ENCODE data around the gene RERE. TPM values are rescaled to one million over a fixed set of nuclear protein-coding genes. Genes with fewer than 3 reads are reported as not detected.

Gene RERE
- total and polyA plus RNA-seq, 2 experiments from 2014 or later: 148 to 170 TPM

DNA sequence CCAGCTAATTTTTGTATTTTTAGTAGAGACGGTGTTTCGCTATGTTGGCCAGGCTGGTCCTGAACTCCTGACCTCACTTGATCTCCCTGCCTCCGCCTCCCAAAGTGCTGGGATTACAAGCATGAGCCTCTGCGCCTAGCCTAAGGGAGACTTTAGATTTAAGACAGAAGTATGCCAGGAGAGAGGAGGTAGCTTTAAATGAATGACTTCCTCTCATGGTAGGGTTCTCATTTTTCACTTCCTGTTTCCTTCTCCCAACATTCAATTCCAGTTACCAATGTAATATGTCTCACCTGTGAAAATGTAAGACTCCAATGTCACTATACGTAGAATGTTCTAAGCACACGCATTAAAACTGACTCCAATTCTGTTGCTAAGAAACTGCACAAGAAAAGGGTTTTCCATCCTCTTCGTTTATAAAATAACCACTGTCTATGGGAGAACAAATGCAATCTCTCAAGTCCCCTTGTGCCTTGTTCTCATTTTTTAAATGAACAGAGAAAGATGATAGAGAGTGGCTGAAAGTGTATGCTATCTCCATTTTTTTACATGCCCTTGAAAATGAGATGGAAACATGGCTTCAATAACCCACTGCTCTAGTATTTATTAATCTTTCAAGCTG, 359.6 kb downstream of the RERE start:
- Mint-ChIP-seq H3K27ac (peak overlapping the region; percentile 52), H3K4me3 (no peak overlapping the region; the same call in 2 of the 3 replicates), H3K27me3 (ENCODE audit: insufficient read depth, low read depth, poor library complexity) (no peaks in the 10 kb centered on the region), H3K9me3 (no peaks in the 10 kb centered on the region), H3K36me3 (ENCODE audit: low read depth) (peaks cover 8% of the 10 kb centered on the region), H3K4me1 (peaks cover 50% of the 10 kb centered on the region)
- H3K4me2 ChIP-seq: peak overlapping the region; percentile 39
- H2AFZ ChIP-seq: no peak overlapping the region
- DNase-seq (ENCODE audit: low spot score): no peak
- H3K36me3 ChIP-seq (ENCODE audit: insufficient read depth): no peaks in the 10 kb centered on the region
- H4K20me1 ChIP-seq (replicated peaks; ENCODE audit: insufficient read depth): no peaks in the 10 kb centered on the region
- H3K4me3 ChIP-seq: no peak overlapping the region
- TF ChIP-seq EZH2 (IDR thresholded peaks at IDR 0.05; ENCODE audit: low read depth, unreplicated experiment): no peak
- no peak for TF ChIP-seq JUNB (IDR thresholded peaks at IDR 0.05; ENCODE audit: unreplicated experiment)
- TF ChIP-seq, protein P1, sequence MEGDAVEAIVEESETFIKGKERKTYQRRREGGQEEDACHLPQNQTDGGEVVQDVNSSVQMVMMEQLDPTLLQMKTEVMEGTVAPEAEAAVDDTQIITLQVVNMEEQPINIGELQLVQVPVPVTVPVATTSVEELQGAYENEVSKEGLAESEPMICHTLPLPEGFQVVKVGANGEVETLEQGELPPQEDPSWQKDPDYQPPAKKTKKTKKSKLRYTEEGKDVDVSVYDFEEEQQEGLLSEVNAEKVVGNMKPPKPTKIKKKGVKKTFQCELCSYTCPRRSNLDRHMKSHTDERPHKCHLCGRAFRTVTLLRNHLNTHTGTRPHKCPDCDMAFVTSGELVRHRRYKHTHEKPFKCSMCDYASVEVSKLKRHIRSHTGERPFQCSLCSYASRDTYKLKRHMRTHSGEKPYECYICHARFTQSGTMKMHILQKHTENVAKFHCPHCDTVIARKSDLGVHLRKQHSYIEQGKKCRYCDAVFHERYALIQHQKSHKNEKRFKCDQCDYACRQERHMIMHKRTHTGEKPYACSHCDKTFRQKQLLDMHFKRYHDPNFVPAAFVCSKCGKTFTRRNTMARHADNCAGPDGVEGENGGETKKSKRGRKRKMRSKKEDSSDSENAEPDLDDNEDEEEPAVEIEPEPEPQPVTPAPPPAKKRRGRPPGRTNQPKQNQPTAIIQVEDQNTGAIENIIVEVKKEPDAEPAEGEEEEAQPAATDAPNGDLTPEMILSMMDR (conservative IDR thresholded peaks at IDR 0.05; ENCODE audit: low read depth in 2 of 2): no peak
- TF ChIP-seq, protein P2, sequence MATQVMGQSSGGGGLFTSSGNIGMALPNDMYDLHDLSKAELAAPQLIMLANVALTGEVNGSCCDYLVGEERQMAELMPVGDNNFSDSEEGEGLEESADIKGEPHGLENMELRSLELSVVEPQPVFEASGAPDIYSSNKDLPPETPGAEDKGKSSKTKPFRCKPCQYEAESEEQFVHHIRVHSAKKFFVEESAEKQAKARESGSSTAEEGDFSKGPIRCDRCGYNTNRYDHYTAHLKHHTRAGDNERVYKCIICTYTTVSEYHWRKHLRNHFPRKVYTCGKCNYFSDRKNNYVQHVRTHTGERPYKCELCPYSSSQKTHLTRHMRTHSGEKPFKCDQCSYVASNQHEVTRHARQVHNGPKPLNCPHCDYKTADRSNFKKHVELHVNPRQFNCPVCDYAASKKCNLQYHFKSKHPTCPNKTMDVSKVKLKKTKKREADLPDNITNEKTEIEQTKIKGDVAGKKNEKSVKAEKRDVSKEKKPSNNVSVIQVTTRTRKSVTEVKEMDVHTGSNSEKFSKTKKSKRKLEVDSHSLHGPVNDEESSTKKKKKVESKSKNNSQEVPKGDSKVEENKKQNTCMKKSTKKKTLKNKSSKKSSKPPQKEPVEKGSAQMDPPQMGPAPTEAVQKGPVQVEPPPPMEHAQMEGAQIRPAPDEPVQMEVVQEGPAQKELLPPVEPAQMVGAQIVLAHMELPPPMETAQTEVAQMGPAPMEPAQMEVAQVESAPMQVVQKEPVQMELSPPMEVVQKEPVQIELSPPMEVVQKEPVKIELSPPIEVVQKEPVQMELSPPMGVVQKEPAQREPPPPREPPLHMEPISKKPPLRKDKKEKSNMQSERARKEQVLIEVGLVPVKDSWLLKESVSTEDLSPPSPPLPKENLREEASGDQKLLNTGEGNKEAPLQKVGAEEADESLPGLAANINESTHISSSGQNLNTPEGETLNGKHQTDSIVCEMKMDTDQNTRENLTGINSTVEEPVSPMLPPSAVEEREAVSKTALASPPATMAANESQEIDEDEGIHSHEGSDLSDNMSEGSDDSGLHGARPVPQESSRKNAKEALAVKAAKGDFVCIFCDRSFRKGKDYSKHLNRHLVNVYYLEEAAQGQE (IDR thresholded peaks at IDR 0.05; ENCODE audit: unreplicated experiment): no peak
- TF ChIP-seq, protein P3, sequence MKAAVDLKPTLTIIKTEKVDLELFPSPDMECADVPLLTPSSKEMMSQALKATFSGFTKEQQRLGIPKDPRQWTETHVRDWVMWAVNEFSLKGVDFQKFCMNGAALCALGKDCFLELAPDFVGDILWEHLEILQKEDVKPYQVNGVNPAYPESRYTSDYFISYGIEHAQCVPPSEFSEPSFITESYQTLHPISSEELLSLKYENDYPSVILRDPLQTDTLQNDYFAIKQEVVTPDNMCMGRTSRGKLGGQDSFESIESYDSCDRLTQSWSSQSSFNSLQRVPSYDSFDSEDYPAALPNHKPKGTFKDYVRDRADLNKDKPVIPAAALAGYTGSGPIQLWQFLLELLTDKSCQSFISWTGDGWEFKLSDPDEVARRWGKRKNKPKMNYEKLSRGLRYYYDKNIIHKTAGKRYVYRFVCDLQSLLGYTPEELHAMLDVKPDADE (IDR thresholded peaks at IDR 0.05): no peak
- TF ChIP-seq ZNF114 (CRISPR knock-in tag; IDR thresholded peaks at IDR 0.05): no peak
- no peak for TF ChIP-seq POLR2AphosphoS5 (IDR thresholded peaks at IDR 0.05; ENCODE audit: low read depth)
- TF ChIP-seq EZH2phosphoT487 (IDR thresholded peaks at IDR 0.05; ENCODE audit: unreplicated experiment): no peak
- TF ChIP-seq STAT1 (IDR thresholded peaks at IDR 0.05; ENCODE audit: unreplicated experiment): no peak
- TF ChIP-seq, protein P4, sequence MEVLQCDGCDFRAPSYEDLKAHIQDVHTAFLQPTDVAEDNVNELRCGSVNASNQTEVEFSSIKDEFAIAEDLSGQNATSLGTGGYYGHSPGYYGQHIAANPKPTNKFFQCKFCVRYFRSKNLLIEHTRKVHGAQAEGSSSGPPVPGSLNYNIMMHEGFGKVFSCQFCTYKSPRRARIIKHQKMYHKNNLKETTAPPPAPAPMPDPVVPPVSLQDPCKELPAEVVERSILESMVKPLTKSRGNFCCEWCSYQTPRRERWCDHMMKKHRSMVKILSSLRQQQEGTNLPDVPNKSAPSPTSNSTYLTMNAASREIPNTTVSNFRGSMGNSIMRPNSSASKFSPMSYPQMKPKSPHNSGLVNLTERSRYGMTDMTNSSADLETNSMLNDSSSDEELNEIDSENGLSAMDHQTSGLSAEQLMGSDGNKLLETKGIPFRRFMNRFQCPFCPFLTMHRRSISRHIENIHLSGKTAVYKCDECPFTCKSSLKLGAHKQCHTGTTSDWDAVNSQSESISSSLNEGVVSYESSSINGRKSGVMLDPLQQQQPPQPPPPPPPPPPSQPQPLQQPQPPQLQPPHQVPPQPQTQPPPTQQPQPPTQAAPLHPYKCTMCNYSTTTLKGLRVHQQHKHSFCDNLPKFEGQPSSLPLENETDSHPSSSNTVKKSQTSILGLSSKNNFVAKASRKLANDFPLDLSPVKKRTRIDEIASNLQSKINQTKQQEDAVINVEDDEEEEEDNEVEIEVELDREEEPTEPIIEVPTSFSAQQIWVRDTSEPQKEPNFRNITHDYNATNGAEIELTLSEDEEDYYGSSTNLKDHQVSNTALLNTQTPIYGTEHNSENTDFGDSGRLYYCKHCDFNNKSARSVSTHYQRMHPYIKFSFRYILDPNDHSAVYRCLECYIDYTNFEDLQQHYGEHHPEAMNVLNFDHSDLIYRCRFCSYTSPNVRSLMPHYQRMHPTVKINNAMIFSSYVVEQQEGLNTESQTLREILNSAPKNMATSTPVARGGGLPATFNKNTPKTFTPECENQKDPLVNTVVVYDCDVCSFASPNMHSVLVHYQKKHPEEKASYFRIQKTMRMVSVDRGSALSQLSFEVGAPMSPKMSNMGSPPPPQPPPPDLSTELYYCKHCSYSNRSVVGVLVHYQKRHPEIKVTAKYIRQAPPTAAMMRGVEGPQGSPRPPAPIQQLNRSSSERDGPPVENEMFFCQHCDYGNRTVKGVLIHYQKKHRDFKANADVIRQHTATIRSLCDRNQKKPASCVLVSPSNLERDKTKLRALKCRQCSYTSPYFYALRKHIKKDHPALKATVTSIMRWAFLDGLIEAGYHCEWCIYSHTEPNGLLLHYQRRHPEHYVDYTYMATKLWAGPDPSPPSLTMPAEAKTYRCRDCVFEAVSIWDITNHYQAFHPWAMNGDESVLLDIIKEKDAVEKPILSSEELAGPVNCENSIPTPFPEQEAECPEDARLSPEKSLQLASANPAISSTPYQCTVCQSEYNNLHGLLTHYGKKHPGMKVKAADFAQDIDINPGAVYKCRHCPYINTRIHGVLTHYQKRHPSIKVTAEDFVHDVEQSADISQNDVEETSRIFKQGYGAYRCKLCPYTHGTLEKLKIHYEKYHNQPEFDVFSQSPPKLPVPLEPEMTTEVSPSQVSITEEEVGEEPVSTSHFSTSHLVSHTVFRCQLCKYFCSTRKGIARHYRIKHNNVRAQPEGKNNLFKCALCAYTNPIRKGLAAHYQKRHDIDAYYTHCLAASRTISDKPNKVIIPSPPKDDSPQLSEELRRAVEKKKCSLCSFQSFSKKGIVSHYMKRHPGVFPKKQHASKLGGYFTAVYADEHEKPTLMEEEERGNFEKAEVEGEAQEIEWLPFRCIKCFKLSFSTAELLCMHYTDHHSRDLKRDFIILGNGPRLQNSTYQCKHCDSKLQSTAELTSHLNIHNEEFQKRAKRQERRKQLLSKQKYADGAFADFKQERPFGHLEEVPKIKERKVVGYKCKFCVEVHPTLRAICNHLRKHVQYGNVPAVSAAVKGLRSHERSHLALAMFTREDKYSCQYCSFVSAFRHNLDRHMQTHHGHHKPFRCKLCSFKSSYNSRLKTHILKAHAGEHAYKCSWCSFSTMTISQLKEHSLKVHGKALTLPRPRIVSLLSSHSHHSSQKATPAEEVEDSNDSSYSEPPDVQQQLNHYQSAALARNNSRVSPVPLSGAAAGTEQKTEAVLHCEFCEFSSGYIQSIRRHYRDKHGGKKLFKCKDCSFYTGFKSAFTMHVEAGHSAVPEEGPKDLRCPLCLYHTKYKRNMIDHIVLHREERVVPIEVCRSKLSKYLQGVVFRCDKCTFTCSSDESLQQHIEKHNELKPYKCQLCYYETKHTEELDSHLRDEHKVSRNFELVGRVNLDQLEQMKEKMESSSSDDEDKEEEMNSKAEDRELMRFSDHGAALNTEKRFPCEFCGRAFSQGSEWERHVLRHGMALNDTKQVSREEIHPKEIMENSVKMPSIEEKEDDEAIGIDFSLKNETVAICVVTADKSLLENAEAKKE (CRISPR knock-in tag; IDR thresholded peaks at IDR 0.05): no peak
- no peak for TF ChIP-seq NANOG (IDR thresholded peaks at IDR 0.05; ENCODE audit: borderline replicate concordance)
- no peak for TF ChIP-seq ZNF331 (CRISPR knock-in tag; IDR thresholded peaks at IDR 0.05; ENCODE audit: low read depth)
- TF ChIP-seq CREB1 (CRISPR knock-in tag; IDR thresholded peaks at IDR 0.05; ENCODE audit: low read depth): no peak
- peaks cover 63% of the 10 kb centered on the region for H3K79me2 ChIP-seq (replicated peaks; ENCODE audit: insufficient read depth)
- H3K27me3 ChIP-seq (ENCODE audit: insufficient read depth): no peaks in the 10 kb centered on the region
- H3K4me1 ChIP-seq (ENCODE audit: insufficient read depth): peaks cover 44% of the 10 kb centered on the region
- no peak for ATAC-seq
- no peaks in the 10 kb centered on the region for H3K9me2 ChIP-seq (ENCODE audit: insufficient read depth)
- no peaks in the 10 kb centered on the region for H3F3A ChIP-seq (replicated peaks; ENCODE audit: low read depth)
- no peak overlapping the region for H3K27ac ChIP-seq (ENCODE audit: low read depth)
